GM21529 (cell line): ENCODE results near the gene HSF2.

Experiments
- ATAC-seq: cut with Tn5 transposase; IDR thresholded peaks from one replicate; pipeline ENCODE4 v1.9.1; 2021; ENCODE audit not compliant: unreplicated experiment

Gene HSF2

GRCh38 chr6:122394016-122394415 lies 5.4 kb upstream of the HSF2 start:
- no peak for ATAC-seq

- ATAC-seq = no peak
Measured at GRCh38 chr6:122399055-122399347, 451 bp upstream of the HSF2 start.

GRCh38 chr6:122400121-122400450 lies 634 bp downstream of the HSF2 start:
- peak; percentile 19 for ATAC-seq

- ATAC-seq = no peak
Measured at GRCh38 chr6:122400462-122401089, 1.1 kb downstream of the HSF2 start.

DNA sequence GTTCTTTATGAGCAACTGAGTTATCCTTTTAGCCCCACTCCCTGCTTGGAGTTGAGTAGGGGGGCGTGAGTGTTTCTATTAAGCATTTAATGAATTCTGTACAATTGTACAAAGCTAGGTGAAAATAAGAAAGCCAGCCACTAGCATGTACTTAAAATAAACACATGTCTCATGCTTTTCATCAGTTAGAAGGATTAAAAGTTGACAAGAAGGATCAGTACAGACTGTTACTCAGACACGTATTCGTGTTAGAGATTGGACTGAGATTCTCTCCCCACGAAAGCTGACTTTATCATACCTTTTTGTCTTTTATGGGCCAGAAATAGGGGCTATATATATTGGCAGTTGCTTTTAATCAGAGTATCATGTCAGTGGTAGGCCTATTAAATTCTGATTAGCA lies 1.7 kb downstream of the HSF2 start:
- no peak for ATAC-seq

- no peak for ATAC-seq
Measured at GRCh38 chr6:122404444-122404843, 5.0 kb downstream of the HSF2 start.

DNA sequence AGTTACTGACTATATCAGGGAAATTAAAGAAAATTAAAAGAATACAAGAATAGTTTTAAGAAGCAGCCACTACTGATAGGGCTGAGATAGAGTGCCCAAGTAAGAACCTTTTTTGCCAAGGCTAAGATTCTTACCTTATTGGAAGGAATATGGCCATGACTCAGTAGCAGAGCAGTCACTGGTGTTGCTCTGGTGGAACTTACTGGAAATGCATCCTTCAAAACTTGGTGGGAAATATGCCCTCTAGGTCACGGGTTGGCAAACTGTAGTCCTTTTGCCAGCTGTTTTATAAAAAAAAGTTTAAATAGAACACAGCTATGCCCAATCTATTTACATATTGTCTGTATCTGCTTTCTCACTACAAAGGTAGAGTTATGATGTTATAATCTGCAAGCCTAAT lies 6.0 kb downstream of the HSF2 start:
- ATAC-seq = no peak

- ATAC-seq = no peak
Measured at GRCh38 chr6:122406187-122406586, 6.7 kb downstream of the HSF2 start.

GRCh38 chr6:122407712-122408111 lies 8.3 kb downstream of the HSF2 start:
- ATAC-seq = no peak

DNA sequence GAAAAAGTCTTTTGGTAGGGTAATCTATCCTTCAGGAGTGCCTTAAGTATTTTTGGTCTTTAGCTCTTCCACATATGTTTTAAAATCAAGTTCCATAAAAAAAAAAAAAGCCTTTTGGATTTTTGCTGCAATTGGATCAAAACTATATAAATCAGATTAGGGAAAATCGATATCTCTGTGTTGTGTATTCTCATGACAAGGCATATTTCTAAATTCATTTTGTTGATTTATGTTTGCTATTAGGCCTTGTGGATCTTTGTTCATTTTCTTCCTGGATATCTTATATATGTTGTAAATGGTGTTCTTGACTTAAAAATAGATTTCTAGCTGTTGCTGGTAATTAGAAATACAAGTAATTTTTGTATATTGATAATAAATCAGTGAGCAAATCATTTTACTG lies 8.8 kb downstream of the HSF2 start:
- no peak for ATAC-seq

- ATAC-seq = no peak
Measured at GRCh38 chr6:122408702-122409458, 9.4 kb downstream of the HSF2 start.

DNA sequence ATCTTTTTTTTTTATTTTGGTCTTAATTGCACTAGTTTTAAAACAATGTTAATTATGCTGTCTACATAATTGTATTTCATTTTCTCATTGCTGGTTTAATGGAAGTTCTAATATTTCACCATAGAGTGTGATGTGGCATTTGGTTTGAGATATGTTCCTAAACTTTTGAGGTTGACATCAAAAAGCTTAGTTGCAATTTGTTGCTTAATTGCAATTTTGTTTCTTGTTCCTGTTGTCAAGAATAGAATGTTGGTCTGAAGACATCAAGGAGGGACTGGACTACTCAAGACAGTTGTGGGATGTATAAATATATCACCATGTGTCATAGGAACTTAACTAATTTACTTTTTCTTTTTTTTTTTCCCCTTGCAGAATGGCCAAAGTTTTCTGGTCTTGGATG lies 12.5 kb downstream of the HSF2 start:
- ATAC-seq = no peak

GRCh38 chr6:122416825-122417224 lies 17.4 kb downstream of the HSF2 start:
- no peak for ATAC-seq

DNA sequence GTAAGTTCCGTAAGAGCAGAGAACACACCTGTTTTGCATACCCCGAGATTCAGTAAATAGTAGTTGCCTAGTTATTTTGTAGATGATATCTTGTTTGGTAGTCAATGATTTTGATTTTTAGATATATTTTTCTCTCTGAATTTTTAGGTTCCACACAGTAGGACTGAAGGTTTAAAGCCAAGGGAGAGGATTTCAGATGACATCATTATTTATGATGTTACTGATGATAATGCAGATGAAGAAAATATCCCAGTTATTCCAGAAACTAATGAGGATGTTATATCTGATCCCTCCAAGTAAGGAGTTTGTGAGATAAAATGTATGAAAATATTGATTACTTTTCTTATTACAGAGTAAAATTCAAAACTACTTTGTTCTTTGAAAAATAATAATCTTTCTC lies 22.6 kb downstream of the HSF2 start:
- no peak for ATAC-seq

DNA sequence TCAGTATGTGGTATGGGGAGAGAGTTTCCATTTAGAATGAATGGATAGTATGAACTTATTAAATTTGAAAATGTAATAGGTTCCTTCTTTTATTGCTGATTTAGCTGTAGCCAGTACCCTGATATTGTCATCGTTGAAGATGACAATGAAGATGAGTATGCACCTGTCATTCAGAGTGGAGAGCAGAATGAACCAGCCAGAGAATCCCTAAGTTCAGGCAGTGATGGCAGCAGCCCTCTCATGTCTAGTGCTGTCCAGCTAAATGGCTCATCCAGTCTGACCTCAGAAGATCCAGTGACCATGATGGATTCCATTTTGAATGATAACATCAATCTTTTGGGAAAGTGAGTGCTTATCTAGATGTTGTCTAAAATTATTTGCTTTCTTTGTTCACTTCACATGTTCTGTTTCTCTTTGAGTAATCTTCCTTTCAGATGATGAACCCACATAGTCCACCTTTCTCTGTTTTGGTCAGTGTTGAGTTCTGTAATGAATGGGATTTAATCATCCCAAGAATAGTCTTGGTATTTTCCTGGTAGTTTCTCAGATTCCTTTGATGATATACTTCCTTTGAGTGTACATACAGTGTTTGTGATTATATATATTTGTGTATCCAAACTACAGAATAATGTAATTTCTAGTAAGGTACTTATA lies 23.3 kb downstream of the HSF2 start:
- peak; percentile 95 for ATAC-seq

DNA sequence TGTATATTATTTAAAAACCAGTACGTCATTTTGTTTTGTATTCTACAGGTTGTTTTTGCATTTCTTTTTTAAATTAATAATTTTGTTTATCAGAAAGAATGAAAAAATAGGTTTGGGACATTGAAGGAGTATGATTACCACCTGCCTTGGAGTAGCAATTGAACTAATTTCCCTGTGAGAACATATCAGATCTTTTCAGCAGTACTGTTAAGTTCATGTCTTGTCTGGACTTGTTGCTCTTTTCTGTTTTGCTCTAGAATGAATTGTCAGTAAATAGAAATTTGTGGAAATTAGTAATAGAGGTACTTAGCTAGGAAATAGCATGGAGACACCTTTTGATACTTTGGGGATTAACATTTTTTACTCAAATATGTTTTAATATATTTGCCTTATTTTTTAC lies 24.3 kb downstream of the HSF2 start:
- ATAC-seq = no peak

DNA sequence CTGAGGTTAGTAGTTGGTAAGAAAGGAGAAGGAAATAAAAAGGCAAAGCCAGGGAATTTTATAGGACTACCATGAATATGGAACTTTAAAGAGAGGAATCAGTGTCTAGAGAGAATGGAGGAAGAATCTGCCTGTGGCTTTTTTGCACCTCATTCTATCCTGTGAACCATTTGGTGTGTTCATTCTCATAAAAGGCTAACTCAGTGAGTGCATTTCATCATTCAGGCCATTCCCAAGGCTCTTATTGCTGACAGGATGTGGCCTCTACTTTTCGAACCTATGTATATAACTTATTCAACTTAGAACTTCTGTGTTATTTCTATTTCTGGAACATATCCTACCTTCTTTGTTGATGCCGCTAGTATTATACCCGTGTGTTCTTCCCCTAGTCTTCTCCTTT lies 27.1 kb downstream of the HSF2 start:
- no peak for ATAC-seq

GRCh38 chr6:122428781-122429180 lies 29.3 kb downstream of the HSF2 start:
- no peak for ATAC-seq

GRCh38 chr6:122429323-122429722 lies 29.9 kb downstream of the HSF2 start:
- ATAC-seq = no peak

DNA sequence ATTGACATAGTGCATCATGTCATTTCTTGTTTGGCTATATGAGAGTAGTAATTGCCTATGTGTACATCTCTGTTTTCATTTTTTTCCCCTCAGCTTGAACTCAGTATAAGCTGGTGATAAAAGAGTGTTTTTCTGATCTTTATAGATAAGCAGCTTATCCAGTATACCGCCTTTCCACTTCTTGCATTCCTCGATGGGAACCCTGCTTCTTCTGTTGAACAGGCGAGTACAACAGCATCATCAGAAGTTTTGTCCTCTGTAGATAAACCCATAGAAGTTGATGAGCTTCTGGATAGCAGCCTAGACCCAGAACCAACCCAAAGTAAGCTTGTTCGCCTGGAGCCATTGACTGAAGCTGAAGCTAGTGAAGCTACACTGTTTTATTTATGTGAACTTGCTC lies 32.3 kb downstream of the HSF2 start:
- ATAC-seq = no peak

DNA sequence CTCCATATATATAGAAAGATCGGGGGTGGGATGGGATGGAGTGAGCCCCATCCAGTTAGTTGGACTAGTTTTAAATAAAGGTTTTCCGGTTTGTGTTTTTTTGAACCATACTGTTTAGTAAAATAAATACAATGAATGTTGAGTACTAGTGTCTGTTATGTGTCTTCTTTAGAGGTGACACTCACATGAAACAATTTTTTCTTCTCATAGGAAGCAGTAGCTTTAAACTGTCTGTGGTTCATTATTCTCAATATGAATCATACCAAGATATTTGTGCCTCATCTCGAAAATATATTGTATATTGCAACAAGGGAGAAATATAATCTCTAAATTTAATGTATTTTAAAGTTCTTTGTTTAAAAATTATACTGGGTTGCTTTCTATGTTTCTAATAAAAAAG lies 33.4 kb downstream of the HSF2 start:
- peak; percentile 69 for ATAC-seq

GRCh38 chr6:122438975-122439374 lies 39.5 kb downstream of the HSF2 start:
- ATAC-seq = no peak

- ATAC-seq = no peak
Measured at GRCh38 chr6:122445274-122445673, 45.8 kb downstream of the HSF2 start.
